ENCODE measurements around the gene PTGIS.

The PTGIS gene

GRCh38 chr20:49519777-49520359 lies 48.1 kb downstream of the PTGIS start:
- no peak for DNase-seq

DNA sequence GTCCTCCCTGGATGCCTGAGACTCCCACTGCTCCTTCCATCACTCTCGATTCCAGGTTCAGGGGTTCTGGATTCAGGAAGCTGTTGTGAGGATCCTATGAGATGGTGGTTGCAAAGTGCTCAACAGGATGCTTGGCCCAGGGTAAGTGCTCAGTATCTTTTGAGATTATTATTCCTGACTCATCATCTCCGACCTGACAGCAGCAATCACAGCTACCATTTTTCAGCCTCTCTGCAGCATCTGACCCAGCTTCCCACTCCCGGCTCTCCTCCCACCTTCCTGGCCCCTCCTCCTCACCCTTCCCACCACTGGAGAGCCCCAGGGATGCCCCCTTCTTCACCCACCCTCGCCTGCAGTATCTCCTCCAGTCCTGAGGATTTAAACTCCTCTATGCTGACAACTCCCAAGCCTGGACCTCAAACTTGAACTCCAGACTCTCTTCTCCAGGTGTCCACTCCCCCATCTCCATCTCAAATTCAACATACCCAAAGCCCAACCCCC lies 48.7 kb downstream of the PTGIS start:
- no peak for DNase-seq

- DNase-seq = no peak
These were observed 49.4 kb downstream of the PTGIS start for GRCh38 chr20:49518576-49518975.

DNA sequence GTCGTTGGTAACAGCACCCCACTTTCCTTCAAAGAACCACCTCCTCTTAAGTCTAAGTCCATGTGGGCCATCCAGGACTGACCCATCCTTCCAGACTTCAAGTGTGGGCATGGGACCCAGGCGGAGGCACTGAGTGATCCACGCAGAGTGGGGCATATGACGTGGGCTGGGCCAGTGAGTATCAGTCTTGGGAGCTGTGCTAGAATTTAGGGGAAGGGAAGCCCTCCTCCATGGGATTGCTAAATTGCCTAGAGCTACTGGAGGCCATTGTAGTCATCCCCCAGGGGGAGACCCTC lies 50.2 kb downstream of the PTGIS start:
- no peak for DNase-seq

DNA sequence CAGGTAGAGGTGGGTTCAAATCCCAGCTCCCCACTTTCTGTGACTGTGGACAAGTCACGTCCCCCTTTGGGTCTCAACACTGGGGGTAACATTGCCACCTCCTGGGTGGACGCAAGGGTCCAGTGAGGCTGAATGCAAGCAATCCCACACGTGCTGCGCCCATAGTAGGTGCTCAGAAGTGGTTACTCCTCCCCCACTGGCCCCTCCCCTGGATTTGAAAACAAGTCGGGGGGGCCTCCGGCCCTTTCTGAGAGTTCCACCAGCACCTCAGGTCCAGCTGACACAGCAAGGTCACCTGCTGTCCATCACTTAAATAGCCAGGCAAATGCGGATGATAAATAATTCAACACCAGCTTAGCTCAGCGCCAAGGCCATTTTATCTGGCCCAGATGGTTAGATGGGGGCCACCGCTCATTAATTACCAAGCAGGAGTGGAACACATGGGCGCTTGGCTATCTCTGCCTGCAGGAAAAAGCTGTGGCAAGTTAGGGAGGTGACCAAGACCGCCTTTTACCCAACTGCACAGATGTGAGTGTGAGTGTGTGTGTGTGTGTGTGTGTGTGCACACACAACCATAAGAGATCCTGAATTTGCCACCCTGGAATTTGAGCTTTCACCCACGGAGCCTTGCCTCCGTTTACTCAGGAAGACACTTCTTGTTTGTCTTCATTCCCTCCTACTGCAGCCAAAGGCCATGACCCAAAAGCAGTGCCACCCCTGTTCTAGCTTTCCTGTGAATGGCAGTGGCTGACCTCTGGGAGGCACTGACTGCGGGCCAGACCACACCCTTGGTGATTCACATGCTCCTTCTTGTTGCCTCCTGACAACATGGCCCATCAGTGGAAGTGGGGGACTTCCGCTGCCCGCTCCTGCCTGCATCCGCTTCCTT lies 50.8 kb downstream of the PTGIS start:
- DNase-seq = no peak

DNA sequence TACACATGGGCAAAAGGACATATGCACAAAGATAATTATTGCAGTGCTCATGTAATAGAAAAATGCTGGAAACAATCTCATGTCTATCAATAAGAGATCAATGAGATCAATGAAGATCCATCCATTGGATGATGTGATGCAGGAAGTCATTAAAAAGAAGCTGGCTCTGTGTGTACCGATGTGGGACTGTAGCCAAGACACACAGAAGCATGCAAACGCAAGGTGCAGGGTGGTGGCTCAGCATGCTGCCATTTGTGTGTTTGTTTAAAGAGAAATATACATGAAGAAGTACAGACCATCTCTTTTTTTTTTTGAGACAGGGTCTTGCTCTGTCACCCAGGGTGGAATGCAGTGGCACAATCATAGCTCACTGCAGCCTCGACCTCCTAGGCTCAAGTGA lies 52.4 kb downstream of the PTGIS start:
- no peak for DNase-seq

- DNase-seq = no peak
These were observed 54.4 kb downstream of the PTGIS start for GRCh38 chr20:49513517-49513916.

DNA sequence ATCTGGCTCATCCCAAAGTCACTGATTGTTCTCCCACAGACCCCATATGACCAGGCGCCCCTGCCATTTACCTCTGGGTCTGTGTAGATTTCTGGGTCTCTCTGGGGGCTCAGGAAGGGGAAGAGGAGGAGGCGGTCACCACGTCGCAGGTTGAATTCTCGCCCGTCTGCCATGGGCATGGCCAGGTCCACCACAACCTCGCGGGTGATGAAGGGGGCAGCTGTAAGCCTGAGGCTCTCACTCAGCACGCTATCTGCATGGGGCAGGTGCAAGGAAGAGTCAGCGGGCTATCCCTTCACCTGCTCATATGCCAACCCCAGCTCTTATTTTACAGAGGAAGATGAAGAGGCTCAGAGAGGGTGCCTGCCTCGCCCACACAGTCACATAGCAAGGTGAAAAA lies 54.9 kb downstream of the PTGIS start:
- no peak for DNase-seq

DNA sequence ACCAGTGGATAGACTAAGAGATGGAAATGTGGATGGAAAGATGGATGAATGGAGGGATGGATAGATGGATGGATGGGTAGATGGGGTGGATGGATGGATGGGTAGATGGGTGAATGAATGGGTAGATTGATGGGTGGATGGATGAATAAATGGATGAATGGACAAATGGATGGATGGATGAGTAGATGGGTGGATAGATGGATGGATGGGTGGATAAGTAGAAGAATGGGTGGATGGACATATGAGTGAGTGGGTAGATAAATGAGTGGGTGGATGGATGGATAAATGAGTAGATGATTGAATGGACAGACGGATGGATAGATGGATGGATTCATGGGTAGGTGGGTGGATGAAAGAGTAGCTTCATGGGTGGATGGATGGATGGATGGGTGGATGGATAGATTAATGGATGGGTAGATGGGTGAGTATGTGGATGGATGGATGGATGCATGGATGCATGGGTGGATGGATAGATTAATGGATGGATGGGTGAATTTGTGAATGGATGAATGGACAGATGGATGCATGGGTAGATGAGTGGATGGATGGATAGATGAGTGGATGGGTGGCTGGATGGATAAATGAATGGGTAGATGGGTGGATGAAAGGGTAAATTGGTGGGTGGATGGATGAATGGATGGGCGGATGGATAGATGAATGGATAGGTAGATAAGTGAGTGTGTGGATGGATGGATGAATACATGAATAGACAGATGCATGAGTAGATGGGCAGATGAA lies 56.0 kb downstream of the PTGIS start:
- no peak for DNase-seq

- peak; percentile 90 for DNase-seq
These were observed 57.3 kb downstream of the PTGIS start for GRCh38 chr20:49510562-49511122.

DNA sequence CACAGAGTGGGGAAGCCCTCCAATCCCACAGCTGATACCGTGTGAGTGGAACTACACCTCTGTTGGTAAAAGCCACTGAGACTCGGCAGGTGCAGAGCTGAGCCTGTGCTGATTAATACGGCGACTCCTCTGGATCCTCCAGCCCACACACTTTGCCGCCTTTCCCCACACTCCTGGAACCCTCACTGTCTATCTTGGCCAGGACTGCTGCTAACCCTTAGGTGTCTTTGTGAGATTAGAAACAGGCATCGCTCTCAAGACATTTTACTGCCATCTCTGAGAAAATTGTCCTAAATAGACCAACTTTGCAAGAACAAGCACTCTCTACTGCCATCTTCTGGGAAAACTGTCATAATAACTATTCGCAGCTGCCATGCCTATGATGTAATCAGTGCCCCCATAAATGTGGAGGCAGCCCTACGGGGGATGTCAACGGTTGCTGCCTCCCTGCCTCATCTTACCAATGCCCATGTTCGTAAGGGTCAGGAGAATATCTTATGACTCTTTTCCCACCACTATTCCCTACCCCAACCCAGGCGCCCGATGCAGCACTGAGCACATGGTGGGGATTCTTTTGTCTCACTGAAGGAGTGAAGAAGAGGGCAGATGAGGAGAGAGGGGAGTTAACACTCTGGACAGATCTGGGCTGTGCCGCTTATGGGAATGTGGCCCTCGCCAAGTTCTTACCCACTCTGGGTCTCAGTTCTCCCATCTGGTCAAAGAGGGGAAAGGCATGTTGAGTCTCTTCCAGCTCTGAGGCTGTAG lies 59.3 kb downstream of the PTGIS start:
- peak; percentile 50 for DNase-seq

- DNase-seq = no peak
These were observed 60.0 kb downstream of the PTGIS start for GRCh38 chr20:49507741-49508434.

GRCh38 chr20:49505518-49505917 lies 62.4 kb downstream of the PTGIS start:
- DNase-seq = peak; percentile 41

- DNase-seq = no peak
These were observed 64.8 kb downstream of the PTGIS start for GRCh38 chr20:49503176-49503575.

DNA sequence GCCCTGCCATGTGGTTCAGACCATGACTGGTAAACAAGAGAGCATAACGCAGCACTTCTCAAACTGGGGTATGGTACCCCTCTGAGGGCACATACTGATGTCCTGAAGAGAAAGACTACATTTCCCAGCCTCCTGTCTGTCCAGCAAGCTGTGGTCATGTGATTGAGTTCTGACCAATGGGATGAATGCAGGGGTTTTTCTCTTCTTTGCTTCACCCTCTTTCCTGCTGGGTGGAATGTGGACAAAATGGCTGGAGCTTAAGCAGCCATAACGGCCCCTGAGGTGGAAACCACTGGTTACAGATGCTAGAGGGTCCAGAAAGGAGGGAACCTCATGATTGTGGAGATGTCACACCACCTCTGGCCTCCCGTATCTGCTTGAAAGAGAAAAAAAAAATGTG lies 66.0 kb downstream of the PTGIS start:
- peak; percentile 26 for DNase-seq

- DNase-seq = no peak
These were observed 70.6 kb downstream of the PTGIS start for GRCh38 chr20:49497398-49497669.

GRCh38 chr20:49496553-49497397 lies 71.2 kb downstream of the PTGIS start:
- no peak for DNase-seq

GRCh38 chr20:49496043-49496442 lies 71.9 kb downstream of the PTGIS start:
- no peak for DNase-seq

DNA sequence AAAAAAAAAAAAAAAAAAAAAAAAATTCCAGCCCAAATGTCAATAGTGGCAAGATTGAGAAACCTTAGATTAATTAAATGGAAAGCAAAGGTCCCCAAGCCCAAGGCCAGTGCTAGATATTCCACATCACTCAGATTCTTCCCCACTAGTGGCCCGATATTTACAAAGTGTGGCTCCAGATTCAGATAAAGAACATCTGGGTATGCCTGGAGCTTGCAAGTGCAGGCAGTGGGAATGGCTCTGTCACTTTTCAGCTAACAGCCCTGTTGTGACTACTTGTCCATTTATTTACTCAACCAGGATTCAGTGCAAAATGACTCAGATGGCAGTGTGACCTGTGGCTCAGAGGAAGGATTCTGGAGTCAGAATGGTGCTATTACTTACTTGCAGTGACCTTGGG lies 77.2 kb downstream of the PTGIS start:
- no peak for DNase-seq

DNA sequence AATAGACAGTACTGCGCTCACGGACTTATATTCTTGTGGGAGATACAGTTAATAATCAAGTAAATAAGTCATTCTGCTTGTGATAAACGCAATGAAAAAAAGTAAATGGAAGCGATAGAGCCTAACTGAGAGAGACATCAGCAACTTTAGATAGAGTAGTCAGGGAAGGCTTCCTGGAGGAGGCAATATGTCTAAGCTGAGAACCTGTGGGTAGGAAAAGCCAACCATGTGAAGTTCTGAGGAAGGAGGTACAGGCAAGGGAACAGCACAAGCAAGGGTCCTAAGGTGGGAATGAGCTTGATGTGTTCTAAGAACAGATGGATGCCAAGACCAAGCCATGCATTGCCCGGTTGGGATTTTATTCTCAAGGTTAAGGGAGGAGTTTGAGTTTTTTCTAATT lies 78.2 kb downstream of the PTGIS start:
- no peak for DNase-seq

- no peak for DNase-seq
These were observed 81.9 kb downstream of the PTGIS start for GRCh38 chr20:49486064-49486463.
